GM04503 (cell line): ENCODE measurements around the gene PHACTR1.
"Not testable (repeated sequence)": the region's sequence is repeated elsewhere in the genome, so short reads cannot be mapped to it uniquely, and the experiment has no call there.

Experiments
- DNase-seq: peaks from one replicate; pipeline ENCODE4 v3.0.0-alpha.2; 2012; ENCODE audit warnings: low read depth

Gene PHACTR1

DNA sequence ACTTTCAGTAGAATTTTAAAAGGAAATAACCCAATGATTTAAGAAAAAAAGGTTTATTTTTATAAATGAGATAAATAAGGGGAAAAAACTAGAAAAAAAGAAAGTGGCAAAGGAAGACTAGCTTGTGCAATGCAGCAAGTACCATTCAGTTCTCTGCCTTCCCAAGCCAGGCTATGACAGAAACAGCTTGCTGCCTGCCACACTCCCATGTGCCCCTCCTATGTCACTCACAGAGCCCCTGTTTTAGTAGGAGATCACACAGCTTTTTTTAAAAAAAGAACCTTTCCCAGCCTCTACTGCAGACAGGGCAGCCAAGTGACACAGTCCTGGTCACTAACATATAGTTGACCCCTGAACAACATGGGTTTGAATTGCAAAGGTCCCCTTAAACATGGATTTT lies 598.2 kb downstream of the PHACTR1 start:
- no peak for DNase-seq

DNA sequence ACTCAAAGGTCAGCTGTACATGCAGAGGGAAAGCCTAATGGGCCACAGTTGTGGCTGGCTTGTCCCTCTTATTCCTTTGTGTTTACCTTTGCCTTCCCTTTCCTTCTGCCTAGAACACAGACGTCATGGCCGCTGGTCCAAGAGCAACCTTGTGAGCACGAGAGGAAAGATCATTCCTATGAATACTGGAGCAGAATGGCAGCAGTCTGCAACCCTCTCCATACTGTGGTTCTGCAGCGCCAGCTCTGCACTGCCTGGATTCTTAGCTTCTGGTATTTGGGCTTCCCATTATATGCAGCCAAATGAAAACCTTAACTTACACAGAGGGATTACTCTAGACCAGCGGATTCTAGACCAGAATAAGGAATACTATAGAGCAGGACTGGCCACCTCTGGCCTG lies 599.3 kb downstream of the PHACTR1 start:
- no peak for DNase-seq

DNA sequence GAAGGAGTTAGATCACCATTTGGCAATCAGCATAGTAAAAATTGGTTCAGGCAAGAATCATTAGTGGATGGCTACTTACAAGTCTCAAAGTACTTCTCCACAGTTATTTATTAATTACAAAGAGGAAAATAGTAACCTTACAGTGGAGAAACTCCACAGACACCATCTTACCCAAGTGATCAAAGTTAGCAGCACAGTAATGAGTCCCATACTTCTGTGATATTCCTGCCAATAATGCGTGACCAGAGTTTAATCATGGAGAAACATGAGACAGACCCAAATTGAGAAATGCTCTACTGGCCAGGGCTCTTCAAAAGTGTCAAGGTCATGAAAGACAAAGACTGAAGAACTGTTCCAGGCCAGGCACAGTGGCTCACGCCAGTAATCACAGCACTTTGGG lies 602.3 kb downstream of the PHACTR1 start:
- DNase-seq: no peak

DNA sequence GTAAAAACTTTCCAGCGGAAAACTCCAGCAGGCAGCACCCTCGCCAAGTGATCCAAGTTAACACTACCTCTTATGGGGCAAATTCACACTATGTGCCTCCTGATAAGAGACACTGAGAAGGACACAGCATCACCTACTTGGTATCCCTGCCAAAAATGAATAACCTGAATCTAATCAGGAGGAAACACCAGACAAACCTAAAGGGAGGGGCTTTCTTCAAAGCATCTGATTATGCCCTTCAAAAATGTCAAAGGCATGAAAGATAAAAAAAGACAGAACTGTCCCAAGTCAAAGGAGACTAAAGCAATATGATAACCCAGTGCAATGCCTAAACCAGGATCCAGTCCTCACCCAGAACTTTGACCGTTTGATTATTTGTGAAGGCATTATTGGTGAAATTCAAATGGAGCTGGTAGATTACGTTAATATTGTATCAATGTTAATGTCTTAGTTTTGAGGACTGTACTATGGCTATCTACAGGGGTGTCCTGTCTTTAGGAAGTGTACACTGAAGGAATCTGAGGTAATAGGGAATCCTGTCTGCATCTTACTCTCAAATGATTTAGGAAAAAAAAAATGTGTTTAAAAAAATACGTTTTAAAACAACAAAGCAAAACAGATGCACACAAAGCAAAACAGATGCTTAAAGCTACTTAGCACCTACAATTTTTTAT lies 603.5 kb downstream of the PHACTR1 start:
- DNase-seq: no peak

DNA sequence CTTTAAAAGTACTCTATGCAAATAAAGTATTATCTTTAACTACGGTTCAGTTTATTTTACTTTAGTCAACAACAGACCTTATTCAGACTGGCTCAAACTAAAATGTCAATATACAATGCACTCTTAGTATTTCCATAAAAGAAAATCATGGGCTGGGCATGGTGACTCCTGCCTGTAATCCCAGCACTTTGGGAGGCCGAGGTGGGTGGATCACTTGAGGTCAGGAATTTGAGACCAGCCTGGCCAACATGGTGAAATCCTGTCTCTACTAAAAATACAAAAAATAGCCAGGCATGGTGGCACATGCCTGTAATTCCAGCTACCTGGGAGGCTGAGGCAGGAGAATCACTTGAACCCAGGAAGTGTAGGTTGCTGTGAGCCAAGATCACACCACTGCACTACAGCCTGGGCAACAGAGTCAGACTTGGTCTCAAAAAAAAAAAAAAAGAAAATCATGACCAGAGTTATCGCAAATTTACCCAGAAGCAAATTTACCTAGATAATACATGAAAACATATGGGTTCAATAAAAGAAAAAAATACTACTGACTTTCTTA lies 609.5 kb downstream of the PHACTR1 start:
- DNase-seq: not testable (repeated sequence)

DNA sequence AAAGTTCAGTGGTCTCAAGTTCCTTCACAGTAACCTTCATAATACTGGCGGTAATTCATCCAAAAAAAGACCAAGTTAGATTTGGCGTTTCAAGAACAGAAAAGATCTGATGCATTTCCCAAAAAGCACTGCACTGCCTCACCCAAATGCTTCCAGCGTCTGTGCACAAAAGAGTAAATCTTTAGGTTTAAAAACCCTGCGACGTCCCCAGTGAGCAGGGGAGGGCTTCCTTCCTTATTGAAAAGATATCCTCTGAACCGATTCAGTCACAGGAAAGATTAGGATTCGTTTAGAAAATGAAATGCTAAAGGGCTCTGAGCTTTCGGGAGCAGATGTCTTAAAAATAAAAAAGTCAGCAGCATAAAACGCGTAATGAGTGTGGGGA lies 611.1 kb downstream of the PHACTR1 start:
- no peak for DNase-seq

DNA sequence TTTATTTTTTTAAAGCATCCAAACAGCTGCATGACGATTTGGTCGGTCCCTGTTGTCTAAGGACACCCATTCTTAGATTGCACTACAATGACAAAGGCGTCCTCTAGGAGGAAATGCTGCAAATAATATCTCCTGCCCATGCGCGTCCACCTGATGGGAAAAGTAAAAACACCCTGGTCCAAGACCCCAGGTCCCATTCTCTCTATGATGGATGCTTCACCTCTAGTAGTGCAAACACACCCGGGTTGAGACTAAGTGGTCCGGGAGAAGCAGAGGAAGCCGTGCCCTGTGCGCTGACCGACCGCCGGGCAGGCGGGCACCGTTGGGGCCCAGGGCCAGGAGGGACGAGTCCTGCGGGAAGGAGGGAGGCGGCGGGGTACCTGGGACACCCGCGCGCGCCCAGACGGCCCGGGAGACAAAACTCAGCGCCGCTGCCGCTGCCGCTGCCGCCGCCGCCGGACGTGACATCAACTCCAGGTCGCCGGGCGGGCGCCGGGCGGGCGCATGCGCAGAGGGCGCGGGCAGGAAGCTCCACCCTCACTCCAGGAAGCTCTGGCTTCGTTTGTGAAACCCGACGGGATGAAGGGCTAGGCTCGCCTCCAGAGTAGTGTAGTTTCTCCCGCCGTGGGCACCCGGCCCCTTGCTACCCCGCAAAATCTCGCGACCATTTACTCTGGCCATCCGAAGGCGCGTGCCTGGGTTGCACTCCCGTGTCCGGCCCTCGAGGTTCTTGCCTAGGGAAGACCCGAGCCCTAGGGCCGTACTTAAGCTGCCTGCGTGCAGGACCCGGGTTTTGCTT lies 611.7 kb downstream of the PHACTR1 start, which contains the start of gene TBC1D7:
TBC1D7 (minus strand) TSS at position 462 of the 799 bp plus-strand sequence. CDS start 1,639 bp downstream, outside the sequence.
- peak; percentile 45 for DNase-seq

DNA sequence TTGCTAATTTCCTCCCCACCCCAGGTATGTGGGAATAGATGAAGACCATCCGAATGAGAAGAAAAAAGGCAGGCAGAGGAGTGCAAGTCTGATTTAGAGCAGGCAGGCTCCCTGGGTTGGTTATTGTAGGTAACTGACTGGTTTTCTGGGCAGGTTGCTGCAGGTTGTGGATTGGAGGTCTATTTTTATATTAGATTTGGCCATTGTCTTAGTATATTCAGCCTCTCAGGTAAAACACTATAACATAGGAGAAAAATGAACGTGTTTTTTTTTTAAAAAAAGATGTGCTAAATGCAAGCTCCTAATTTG lies 612.3 kb downstream of the PHACTR1 start:
- no peak for DNase-seq

DNA sequence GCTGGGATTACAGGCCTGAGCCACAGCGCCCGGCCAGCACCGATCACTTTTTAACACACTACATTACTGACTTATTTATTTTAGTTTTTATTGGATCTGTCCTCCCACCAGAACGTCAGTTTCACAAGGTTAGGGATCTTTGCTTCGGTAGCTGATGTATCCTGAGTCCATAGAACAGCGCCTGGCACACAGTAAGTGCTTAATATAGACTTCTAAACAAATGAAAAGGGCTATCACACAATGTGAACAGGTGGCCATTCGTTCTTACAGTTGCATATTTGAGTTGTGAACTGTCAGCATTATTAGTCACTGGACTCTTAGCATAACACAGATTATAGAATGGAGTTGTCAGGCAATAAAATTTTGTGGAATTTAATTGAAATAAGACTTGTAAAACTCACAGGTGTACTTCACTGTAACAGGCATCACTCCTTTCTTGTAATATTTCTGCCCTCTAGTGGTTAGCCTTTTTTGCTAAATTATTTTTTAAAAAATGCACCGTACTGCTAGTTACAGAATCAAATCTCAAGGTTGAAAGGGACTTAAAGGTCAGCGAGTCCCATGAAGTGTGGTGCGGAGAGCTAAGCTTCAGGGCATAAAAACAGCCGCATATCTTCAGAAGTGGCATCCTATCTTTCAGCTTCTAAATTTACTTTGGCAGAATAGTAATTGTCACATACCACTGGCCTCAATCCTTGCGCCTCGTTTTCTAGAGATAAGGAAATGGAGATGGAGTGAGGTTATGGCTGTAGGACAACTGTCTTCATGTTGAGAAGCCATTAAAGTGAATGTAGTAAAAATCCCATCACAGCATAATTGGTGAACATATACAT lies 615.2 kb downstream of the PHACTR1 start:
- no peak for DNase-seq

DNA sequence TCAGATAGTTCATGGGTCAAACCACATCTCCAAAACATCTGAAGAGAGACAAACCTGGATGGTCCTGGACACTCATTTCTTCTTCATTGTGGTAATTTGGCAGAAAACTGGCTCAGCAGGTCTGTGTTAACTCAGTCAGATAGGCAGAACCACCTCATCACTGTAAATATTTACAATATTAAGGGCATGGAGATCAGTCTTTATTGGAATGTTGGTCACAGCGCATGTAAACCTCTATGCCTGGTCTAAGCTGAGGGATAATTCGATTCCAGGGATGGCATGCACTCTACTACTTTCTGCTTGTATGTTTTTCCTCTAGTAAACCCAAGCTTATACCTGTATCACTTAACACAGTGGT lies 615.8 kb downstream of the PHACTR1 start:
- no peak for DNase-seq

DNA sequence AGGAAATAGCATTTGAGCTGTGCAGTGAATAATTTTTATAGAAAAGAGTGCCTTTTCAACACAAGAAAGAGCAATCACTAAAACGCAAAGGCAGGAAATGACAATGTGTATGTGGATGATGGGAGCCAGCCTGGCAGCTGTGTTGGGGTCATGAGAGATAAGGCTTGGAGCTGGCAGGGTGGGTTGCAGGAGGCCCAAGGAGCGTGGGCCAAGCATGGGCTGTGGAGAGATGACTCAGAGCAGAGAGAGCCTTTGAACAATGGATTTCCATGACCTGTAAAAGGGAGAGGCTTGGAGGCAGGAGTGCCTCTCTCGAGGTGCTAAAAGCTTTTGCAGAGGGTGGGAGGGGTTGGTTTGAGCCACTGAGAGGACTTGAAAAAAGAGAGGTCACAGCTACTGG lies 618.4 kb downstream of the PHACTR1 start:
- no peak for DNase-seq

DNA sequence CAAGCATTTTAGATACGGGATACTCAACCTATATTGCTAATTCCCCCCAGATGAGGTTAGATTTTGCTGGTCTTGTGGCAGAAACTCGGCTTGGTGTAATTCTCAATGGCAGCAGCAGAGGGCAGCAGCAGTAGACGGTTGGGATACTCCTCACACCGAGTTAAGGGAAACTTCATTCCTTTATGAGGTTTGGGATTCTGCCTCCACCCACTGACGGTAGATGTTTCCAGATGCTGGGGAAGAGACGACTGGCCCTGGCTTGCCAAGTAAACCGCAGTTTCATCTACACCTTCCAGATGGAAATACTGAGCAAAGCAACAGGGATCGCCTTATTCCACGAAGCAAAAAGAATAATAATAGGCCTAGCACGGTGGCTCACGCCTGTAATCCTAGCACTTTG lies 620.0 kb downstream of the PHACTR1 start:
- peak; percentile 84 for DNase-seq

DNA sequence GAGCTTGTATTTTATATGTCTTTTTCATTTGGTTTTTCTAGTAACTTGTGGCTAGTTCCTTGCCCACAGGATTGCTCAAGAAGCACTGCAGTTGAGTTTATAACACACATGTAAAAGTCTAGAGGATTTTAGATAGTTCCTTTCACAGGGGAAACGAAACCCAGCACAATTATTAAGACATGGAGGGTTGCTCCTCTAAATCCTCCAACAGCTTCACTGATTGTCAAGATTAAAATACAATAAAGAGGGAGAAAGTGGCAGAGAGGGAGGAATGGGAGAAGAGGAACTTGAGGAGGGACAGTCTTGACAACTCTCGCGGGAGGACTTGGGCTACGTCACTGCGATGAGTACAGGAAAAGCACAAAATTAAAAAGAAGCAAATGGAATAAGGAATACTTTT lies 621.5 kb downstream of the PHACTR1 start:
- DNase-seq: no peak
